ENCODE data around the gene AIG1.

The AIG1 gene

GRCh38 chr6:143356101-143356880 lies 295.6 kb downstream of the AIG1 start:
- H3K9me3 ChIP-seq: no peaks in the 10 kb centered on the region
- no peaks in the 10 kb centered on the region for H3K27me3 ChIP-seq
- no peak for TF ChIP-seq CTCF (IDR thresholded peaks at IDR 0.05; ENCODE audit: low read depth, low read length)
- no peaks in the 10 kb centered on the region for H3K36me3 ChIP-seq
- no peak for DNase-seq
- no peak overlapping the region for H3K4me3 ChIP-seq (ENCODE audit: low read depth, low read length)
- H3K4me1 ChIP-seq: no peaks in the 10 kb centered on the region

DNA sequence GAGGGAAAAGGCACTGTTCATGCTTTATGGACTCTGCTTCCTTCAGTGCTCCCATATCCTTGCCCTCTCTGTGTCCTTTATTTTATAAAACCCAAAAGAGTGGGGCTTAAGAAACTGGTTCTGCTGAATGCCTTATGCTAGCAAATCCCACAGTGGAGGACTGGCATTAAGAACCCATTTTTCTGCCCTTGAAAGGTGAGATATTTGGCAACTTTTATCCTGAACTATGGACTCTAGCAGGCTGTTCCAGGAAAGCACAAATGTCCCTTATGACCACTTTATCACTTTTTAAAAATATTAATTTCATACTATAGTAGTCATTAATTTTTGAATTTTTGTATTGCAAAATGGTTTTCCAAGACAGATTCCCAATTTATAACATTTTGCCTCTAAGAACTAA lies 296.5 kb downstream of the AIG1 start:
- H3K4me1 ChIP-seq: no peaks in the 10 kb centered on the region
- H3K4me3 ChIP-seq (ENCODE audit: low read depth, low read length): no peak overlapping the region
- H3K27me3 ChIP-seq: no peaks in the 10 kb centered on the region
- no peak for TF ChIP-seq CTCF (IDR thresholded peaks at IDR 0.05; ENCODE audit: low read depth, low read length)
- no peaks in the 10 kb centered on the region for H3K36me3 ChIP-seq
- DNase-seq: no peak
- H3K9me3 ChIP-seq: no peaks in the 10 kb centered on the region

GRCh38 chr6:143357561-143358255 lies 297.0 kb downstream of the AIG1 start:
- no peak for DNase-seq

GRCh38 chr6:143361536-143362191 lies 301.0 kb downstream of the AIG1 start:
- no peak for TF ChIP-seq CTCF (IDR thresholded peaks at IDR 0.05; ENCODE audit: low read depth, low read length)
- Histone ChIP-seq H3K36me3 (no peaks in the 10 kb centered on the region), H3K4me3 (ENCODE audit: low read depth, low read length) (no peak overlapping the region), H3K9me3 (no peaks in the 10 kb centered on the region), H3K27me3 (no peaks in the 10 kb centered on the region), H3K4me1 (no peaks in the 10 kb centered on the region)
- no peak for DNase-seq

More at GRCh38 chr6:143357561-143358255, 297.0 kb downstream of the AIG1 start:
- Histone ChIP-seq H3K4me1 (no peaks in the 10 kb centered on the region), H3K27me3 (no peaks in the 10 kb centered on the region), H3K4me3 (ENCODE audit: low read depth, low read length) (no peak overlapping the region), H3K36me3 (no peaks in the 10 kb centered on the region), H3K9me3 (no peaks in the 10 kb centered on the region)
- no peak for TF ChIP-seq CTCF (IDR thresholded peaks at IDR 0.05; ENCODE audit: low read depth, low read length)

- no peaks in the 10 kb centered on the region for H3K36me3 ChIP-seq
- no peak overlapping the region for H3K4me3 ChIP-seq (ENCODE audit: low read depth, low read length)
- no peak for DNase-seq
- H3K4me1 ChIP-seq: no peaks in the 10 kb centered on the region
- no peak for TF ChIP-seq CTCF (IDR thresholded peaks at IDR 0.05; ENCODE audit: low read depth, low read length)
- H3K9me3 ChIP-seq: no peaks in the 10 kb centered on the region
- no peaks in the 10 kb centered on the region for H3K27me3 ChIP-seq
Observed at GRCh38 chr6:143362192-143362558, 301.5 kb downstream of the AIG1 start.

Measured in BE2C (cell line).